ENCODE data around the gene CRYBG3.

Gene CRYBG3

DNA sequence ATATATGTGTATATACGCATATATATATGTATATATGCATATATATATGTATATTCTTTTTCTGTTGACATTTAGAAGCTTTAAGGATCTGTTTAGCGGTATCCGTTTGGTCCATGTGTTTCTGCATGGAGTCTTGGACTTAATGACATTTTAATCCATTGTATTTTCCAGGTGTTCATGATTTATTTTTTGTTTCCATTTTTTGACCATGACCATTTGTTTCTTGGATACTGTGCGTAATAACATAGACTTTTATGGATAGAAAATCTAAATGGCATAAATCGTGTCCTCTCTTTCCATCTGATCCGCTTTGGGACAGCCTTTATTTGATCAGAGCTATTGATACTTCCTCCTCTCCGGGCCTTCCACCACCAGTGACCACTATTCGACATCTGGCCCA, 19.5 kb downstream of the CRYBG3 start:
- DNase-seq = no peak
- no peaks in the 10 kb centered on the region for H3K9me3 ChIP-seq
- no peaks in the 10 kb centered on the region for H3K4me1 ChIP-seq
- no peaks in the 10 kb centered on the region for H3K27me3 ChIP-seq
- TF ChIP-seq, protein P1, sequence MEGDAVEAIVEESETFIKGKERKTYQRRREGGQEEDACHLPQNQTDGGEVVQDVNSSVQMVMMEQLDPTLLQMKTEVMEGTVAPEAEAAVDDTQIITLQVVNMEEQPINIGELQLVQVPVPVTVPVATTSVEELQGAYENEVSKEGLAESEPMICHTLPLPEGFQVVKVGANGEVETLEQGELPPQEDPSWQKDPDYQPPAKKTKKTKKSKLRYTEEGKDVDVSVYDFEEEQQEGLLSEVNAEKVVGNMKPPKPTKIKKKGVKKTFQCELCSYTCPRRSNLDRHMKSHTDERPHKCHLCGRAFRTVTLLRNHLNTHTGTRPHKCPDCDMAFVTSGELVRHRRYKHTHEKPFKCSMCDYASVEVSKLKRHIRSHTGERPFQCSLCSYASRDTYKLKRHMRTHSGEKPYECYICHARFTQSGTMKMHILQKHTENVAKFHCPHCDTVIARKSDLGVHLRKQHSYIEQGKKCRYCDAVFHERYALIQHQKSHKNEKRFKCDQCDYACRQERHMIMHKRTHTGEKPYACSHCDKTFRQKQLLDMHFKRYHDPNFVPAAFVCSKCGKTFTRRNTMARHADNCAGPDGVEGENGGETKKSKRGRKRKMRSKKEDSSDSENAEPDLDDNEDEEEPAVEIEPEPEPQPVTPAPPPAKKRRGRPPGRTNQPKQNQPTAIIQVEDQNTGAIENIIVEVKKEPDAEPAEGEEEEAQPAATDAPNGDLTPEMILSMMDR (IDR thresholded peaks at IDR 0.05; ENCODE audit: low read depth, low read length) = no peak
- H3K36me3 ChIP-seq = no peaks in the 10 kb centered on the region
- no peak overlapping the region for H3K4me3 ChIP-seq (ENCODE audit: low read depth, low read length)

DNA sequence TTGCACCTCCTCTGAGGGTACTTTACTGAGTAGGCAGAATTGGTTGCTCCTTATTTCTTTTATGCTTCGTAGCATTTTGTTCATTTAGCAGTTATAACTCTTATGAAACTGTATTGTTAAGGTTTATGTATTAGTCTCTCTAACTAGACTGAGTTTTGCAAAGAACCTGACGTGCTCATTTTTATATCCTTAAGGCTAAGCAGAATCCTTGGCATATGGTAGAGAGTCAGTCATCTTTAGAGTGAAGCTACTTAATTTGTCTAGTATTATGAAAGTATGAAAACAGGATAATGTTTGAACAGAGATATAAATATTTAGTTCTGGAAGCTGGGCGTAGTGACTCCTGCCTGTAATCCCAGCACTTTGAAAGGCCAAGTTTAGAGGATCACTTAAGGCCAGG, 20.1 kb downstream of the CRYBG3 start:
- H3K27me3 ChIP-seq = no peaks in the 10 kb centered on the region
- H3K4me3 ChIP-seq (ENCODE audit: low read depth, low read length) = no peak overlapping the region
- no peaks in the 10 kb centered on the region for H3K9me3 ChIP-seq
- H3K4me1 ChIP-seq = no peaks in the 10 kb centered on the region
- TF ChIP-seq, protein P1 (IDR thresholded peaks at IDR 0.05; ENCODE audit: low read depth, low read length) = no peak
- H3K36me3 ChIP-seq = peaks cover 3% of the 10 kb centered on the region
- DNase-seq = no peak

DNA sequence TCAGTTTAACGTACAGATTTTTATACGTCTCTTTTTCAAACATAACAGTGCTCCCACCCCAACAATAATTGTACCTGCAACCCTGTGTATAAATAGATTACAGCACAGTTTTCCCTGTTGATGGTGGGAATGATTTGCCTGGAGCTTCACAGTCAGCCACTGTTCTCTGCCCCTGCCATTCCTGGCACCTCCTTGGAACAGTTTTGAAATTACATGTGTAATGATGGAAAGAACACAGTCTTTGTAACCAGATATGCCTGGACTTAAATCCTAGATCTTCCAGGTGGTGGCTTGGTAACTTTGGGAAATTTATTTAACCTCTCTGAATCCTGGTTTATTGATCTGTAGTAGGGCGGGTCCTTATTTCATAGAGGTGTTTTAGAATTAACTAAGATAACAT, 27.0 kb downstream of the CRYBG3 start:
- Histone ChIP-seq H3K4me1 (no peaks in the 10 kb centered on the region), H3K36me3 (peaks cover 4% of the 10 kb centered on the region), H3K9me3 (no peaks in the 10 kb centered on the region), H3K4me3 (ENCODE audit: low read depth, low read length) (no peak overlapping the region), H3K27me3 (no peaks in the 10 kb centered on the region)
- TF ChIP-seq, protein P1 (IDR thresholded peaks at IDR 0.05; ENCODE audit: low read depth, low read length) = no peak
- no peak for DNase-seq

DNA sequence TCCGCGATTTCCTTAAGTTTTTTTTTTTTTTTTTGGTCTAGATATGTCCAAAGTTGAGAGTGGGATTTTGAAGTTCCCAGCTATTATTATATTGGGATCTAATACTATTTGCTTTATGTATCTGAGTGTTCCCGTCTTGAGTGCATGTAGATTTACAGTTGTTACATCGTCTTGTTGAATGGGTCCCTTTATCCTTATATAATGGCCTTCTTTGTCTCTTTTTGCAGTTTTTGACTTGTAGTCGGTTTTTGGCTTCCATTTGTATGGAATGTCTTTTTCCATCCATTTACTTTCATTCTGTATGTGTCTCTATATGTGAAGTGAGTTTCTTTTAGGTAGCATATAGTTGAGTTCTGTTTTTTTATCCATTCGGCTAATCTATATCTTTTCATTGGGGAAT, 35.6 kb downstream of the CRYBG3 start:
- TF ChIP-seq, protein P1 (IDR thresholded peaks at IDR 0.05; ENCODE audit: low read depth, low read length) = no peak
- no peak for DNase-seq

DNA sequence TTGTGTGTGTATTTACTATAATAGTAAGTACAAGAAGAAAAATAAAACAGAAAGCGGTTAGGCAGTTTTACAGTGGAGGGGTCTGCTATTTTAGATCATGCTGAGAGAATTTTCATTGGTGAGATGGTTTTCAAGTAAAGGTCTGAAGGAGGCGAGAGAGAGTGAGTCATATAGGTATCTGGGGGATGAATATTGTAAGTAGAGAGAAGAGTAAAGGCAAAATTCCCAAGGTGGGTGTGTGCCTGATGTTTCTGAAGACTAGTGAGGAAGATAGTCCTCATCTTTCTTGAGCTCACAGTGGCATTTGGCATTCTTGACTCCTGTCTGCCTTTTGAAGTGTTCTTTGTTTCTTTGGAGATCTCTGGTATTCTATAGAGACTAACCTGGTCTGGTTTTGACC, 38.6 kb downstream of the CRYBG3 start:
- Histone ChIP-seq H3K36me3 (no peaks in the 10 kb centered on the region; the same call in 1 of the 2 replicates), H3K9me3 (no peaks in the 10 kb centered on the region), H3K27me3 (no peaks in the 10 kb centered on the region), H3K4me3 (ENCODE audit: low read depth, low read length) (no peak overlapping the region), H3K4me1 (peaks cover 3% of the 10 kb centered on the region; the same call in 1 of the 2 replicates)
- DNase-seq = no peak
- TF ChIP-seq, protein P1 (IDR thresholded peaks at IDR 0.05; ENCODE audit: low read depth, low read length) = no peak

More for the DNA sequence above, 35.6 kb downstream of the CRYBG3 start:
- Histone ChIP-seq H3K4me1 (peaks cover 3% of the 10 kb centered on the region; the same call in 1 of the 2 replicates), H3K36me3 (no peaks in the 10 kb centered on the region), H3K9me3 (no peaks in the 10 kb centered on the region), H3K27me3 (no peaks in the 10 kb centered on the region), H3K4me3 (ENCODE audit: low read depth, low read length) (no peak overlapping the region)

DNA sequence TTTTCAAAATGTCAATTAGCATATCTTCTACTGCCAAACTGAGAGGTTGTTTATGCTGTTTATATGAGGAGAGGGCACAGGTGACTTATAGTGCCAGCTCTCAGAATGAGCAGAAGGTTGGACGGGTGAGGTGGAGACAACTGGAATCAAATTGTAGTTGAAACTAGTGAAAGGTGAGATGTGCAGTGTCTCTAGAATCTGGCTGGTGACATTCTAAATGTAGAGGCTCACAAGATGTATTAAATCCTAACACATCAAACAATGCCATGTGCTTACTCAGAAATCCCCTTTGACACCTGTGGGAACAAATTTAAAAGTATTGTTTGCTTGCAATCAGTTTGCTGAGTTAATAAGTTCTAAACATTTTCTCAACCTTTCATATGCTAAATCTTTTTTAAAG, 40.8 kb downstream of the CRYBG3 start:
- H3K36me3 ChIP-seq = no peaks in the 10 kb centered on the region; the same call in 1 of the 2 replicates
- no peak for DNase-seq
- TF ChIP-seq, protein P1 (IDR thresholded peaks at IDR 0.05; ENCODE audit: low read depth, low read length) = no peak
- H3K4me1 ChIP-seq = peaks cover 3% of the 10 kb centered on the region; the same call in 1 of the 2 replicates
- H3K4me3 ChIP-seq (ENCODE audit: low read depth, low read length) = no peak overlapping the region
- H3K9me3 ChIP-seq = no peaks in the 10 kb centered on the region
- no peaks in the 10 kb centered on the region for H3K27me3 ChIP-seq

Measured in BE2C (cell line).